AG04449 (cell line): Measurements from ENCODE around the gene CD3G.
A peak's percentile ranks its signal among the peaks of the same experiment; 100 is the strongest.

Experiments
- CTCF ChIA-PET: fragments of 350-600 bp; formaldehyde crosslinking; extraction: SDS; loops from one replicate; lab custom pipeline; 2021; ENCODE audit warnings: antibody characterized with exemption; lab: Yijun Ruan, JAX
- POLR2A ChIA-PET: fragments of 400-600, 350-600 bp; formaldehyde crosslinking; extraction: SDS; loops from one replicate; lab custom pipeline; 2020; ENCODE audit warnings: antibody characterized with exemption, inconsistent platforms; lab: Yijun Ruan, JAX
- DNase-seq: peaks from one replicate; pipeline ENCODE4 v3.0.0-alpha.2; 2010; ENCODE audit warnings: low read depth, low spot score
- H3K4me3 ChIP-seq: 2 replicates; pipeline ENCODE4 v1.5.1; 2011; ENCODE audit warnings: low read depth, mild to moderate bottlenecking, control low read depth, low read length
- TF ChIP-seq, protein P1 (sequence below): IDR thresholded peaks from one replicate; pipeline ENCODE4 v1.5.1; 2011; ENCODE audit warnings: mild to moderate bottlenecking, moderate library complexity, low read length, control low read depth, inconsistent platforms; ENCODE audit not compliant: insufficient read depth; ENCODE audit errors: missing control alignments

The CD3G gene

DNA sequence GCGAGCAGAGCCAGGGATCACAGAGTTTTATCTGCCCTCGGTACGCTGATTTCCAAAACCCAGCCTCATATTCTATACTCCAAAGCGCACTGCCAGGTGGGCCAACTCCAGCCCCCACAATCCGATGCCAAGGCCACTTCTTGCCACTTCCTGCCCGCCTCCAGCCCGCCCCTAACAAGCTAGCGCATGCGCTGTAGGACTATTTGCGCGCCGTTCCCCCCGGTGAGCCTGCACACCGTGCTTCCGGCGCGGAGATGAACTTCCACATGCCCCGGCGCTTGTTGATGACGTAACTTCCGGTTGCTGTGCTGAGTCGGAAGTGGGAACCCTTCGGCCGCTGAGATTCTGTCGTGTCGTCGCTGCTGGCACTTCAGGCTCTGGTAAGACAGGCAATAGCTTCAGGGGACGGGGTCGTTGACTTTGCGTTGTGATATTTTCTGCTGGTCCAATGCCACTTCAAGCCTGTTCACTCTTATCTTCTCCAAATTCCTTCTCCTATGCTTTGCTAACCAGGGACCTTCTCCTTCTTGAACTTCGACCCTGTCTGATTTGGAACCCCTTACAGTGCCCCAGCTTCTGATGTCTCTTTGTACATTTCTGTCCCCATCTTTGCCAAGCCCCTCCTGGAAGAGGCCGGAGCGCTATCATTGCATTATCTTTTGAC lies 15.3 kb downstream of the CD3G start, which contains the start of gene UBE4A:
Gene UBE4A (plus strand): TSS at position 306 of the 664 bp plus-strand sequence. CDS start 5,481 bp downstream, outside the sequence.
- POLR2A ChIA-PET = no interaction called here
- DNase-seq = peak; percentile 47
- CTCF ChIA-PET = interaction anchor here (0.8 to 1.0 kb wide), 2 partner anchors 8 to 161 kb away, joined by 3 to 4 read pairs; no protein-coding TSS in a partner anchor
- TF ChIP-seq, protein P1, sequence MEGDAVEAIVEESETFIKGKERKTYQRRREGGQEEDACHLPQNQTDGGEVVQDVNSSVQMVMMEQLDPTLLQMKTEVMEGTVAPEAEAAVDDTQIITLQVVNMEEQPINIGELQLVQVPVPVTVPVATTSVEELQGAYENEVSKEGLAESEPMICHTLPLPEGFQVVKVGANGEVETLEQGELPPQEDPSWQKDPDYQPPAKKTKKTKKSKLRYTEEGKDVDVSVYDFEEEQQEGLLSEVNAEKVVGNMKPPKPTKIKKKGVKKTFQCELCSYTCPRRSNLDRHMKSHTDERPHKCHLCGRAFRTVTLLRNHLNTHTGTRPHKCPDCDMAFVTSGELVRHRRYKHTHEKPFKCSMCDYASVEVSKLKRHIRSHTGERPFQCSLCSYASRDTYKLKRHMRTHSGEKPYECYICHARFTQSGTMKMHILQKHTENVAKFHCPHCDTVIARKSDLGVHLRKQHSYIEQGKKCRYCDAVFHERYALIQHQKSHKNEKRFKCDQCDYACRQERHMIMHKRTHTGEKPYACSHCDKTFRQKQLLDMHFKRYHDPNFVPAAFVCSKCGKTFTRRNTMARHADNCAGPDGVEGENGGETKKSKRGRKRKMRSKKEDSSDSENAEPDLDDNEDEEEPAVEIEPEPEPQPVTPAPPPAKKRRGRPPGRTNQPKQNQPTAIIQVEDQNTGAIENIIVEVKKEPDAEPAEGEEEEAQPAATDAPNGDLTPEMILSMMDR = no peak
- H3K4me3 ChIP-seq = peak within 1 kb of the TSS; percentile 93

DNA sequence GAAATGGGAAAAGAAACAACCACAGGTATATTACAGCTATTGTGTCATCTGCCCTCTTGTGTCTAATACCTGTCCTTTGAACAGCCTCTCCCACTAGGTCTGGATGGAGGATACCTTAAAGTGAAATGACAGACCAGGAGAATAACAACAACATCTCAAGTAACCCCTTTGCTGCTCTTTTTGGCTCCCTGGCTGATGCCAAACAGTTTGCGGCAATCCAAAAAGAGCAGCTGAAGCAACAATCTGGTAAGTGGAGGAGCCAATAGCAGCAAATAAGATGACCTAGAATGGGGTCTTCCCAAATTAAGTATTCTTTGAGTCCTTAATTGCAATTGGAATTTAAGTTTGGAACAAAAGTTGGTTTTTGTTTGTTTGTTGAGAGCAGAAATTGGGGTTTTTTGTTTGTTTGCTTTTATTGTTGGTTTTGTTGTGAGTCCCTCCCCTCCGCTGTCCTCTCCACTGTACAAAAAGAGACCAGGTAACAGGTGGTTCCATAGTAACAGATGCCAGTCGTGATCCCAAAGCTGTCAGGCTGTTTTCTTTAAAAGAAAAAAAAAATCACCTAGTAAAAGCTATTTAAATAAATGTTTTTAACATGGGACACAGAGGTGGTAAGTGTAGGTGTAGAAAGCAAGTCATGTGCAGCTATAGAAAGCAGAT lies 20.9 kb downstream of the CD3G start:
- no peak for DNase-seq
- CTCF ChIA-PET = interaction anchor here (1.6 to 2.0 kb wide), 4 partner anchors 12 to 167 kb away, joined by 4 to 10 read pairs (median 6); no protein-coding TSS in a partner anchor
- no peak overlapping the region for H3K4me3 ChIP-seq
- POLR2A ChIA-PET = no interaction called here
- TF ChIP-seq, protein P1 = no peak

DNA sequence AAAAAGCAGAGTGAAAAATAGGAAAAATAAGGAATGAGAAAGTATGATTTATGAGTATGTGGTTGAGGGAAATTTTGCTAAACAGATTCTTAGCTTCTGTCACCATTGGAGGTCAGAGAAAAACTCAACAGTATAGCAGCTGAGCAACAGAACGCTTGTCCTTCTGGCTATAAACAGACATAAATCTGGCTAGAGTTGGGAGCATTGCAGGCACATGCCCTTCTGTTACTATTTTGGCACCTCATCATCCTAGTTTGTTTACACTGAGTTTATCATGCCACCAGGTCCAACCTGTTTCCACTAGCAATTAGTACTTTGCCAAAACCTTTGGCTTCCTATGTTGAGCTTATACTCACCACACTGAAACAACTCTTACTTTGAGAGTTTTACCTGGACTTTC lies 22.1 kb downstream of the CD3G start:
- TF ChIP-seq, protein P1 = no peak
- ChIA-PET POLR2A (no interaction called here), CTCF (interaction anchor here (1.6 to 1.7 kb wide), 2 partner anchors 15 to 122 kb away, joined by 4 read pairs; no protein-coding TSS in a partner anchor)
- no peak for DNase-seq
- H3K4me3 ChIP-seq = no peak overlapping the region

DNA sequence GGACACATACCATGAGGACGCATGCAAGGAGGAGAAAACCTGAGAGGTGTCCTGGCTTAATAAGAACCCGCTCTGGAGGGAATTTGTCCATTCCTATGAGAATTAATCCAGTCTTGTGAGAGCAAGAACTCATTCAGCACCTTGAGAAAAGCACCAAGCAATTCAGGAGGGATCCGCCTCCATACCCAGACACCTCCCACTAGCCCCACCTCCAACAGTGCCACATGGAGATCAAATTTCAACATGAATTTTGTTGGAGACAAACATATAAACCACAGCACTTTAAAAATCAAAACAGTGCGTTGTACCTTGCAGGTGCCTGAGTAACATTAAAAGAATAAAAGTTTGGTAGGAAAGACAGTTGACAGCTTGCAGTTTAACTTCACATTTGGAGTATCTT lies 26.6 kb downstream of the CD3G start:
- ChIA-PET POLR2A (no interaction called here), CTCF (interaction anchor here (0.7 kb wide), 1 partner anchor 9 kb away, joined by 4 read pairs; no protein-coding TSS in a partner anchor)
- TF ChIP-seq, protein P1 = no peak
- DNase-seq = no peak
- H3K4me3 ChIP-seq = no peak overlapping the region

DNA sequence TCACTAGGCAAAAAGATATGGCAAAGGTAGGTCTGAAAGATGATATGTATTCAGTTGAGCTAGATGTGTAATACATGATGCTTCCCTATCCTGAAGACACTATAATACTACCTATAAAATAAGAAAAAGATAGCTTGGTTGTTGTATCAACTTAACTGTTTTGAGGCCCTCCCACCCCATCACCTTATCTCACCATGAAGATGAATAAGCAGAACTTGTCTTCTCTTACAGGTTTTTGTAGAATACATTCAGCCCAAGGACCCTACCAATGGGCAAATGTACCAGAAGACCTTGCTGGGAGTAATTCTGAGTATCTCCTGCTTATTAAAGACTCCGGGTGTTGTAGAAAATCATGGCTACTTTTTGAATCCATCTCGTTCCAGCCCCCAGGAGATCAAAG lies 29.1 kb downstream of the CD3G start:
- POLR2A ChIA-PET = no interaction called here

DNA sequence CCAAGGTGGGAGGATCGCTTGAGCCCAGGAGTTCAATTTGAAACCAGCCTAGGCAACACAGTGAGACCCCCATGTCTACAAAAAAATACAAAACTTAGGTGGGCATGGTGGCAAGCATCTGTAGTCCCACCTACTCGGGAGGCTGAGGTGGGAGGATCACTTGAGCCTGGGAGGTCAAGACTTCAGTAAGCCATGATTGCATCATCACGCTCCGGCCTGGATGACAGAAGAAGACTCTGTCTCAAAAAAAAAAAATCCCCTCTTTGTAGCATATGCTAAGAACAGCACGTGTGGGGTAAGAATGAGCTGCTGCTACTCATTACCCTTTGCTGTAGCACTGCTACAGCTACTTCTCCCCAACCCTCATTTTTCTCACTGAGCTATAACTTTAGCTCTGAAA lies 29.7 kb downstream of the CD3G start:
- CTCF ChIA-PET = interaction anchor here (1.1 to 2.7 kb wide), 3 partner anchors 18 to 114 kb away, joined by 3 to 7 read pairs (median 4); no protein-coding TSS in a partner anchor
- TF ChIP-seq, protein P1 = no peak
- no peak overlapping the region for H3K4me3 ChIP-seq
- POLR2A ChIA-PET = no interaction called here
- DNase-seq = no peak

More for the DNA sequence above, 29.1 kb downstream of the CD3G start:
- no peak overlapping the region for H3K4me3 ChIP-seq
- no peak for DNase-seq
- TF ChIP-seq, protein P1 = no peak
- CTCF ChIA-PET = interaction anchor here (1.1 to 1.4 kb wide), 2 partner anchors 19 to 27 kb away, joined by 3 to 4 read pairs; no protein-coding TSS in a partner anchor
